GM23338 (cell line): ENCODE data around the gene KRTAP1-3. TPM values are rescaled to one million over a fixed set of nuclear protein-coding genes. Genes with fewer than 3 reads are reported as not detected.

Experiments
- ATAC-seq: fragments of 200-7000 bp; cut with Tn5 transposase; 3 replicates; pipeline ENCODE4 v1.9.1; 2020
- DNase-seq: peaks from one replicate; pipeline ENCODE4 v3.0.0-alpha.2; 2015; ENCODE audit warnings: low spot score
- H2AFZ ChIP-seq: fragments of 200-600 bp; sonication (generic); 2 replicates; pipeline ENCODE4 v1.8.0; 2016; ENCODE audit warnings: antibody characterized with exemption, mild to moderate bottlenecking, moderate library complexity
- H3F3A ChIP-seq: fragments of 200-600 bp; sonication (generic); replicated peaks from 2 replicates; pipeline ENCODE4 v1.8.0; 2017; ENCODE audit warnings: antibody characterized with exemption, mixed run types, low read depth
- H3K27ac ChIP-seq: fragments of 200-600 bp; sonication (generic); 2 replicates; pipeline ENCODE4 v1.6.1; 2016; ENCODE audit warnings: low read depth
- H3K27me3 ChIP-seq: fragments of 200-600 bp; sonication (generic); 2 replicates; pipeline ENCODE4 v1.8.0; 2016; ENCODE audit warnings: mild to moderate bottlenecking, mixed run types, moderate library complexity; ENCODE audit not compliant: insufficient read depth
- H3K36me3 ChIP-seq: fragments of 200-600 bp; sonication (generic); 2 replicates; pipeline ENCODE4 v1.8.0; 2016; ENCODE audit warnings: mild to moderate bottlenecking; ENCODE audit not compliant: insufficient read depth
- H3K4me1 ChIP-seq: fragments of 200-600 bp; sonication (generic); 2 replicates; pipeline ENCODE4 v1.8.0; 2016; ENCODE audit warnings: mild to moderate bottlenecking, moderate library complexity; ENCODE audit not compliant: insufficient read depth
- H3K4me2 ChIP-seq: fragments of 200-600 bp; sonication (generic); 2 replicates; pipeline ENCODE4 v1.7.1; 2017; ENCODE audit warnings: mixed run types
- H3K4me3 ChIP-seq: fragments of 200-600 bp; sonication (generic); 2 replicates; pipeline ENCODE4 v1.6.1; 2016; ENCODE audit warnings: mixed run types
- H3K79me2 ChIP-seq: fragments of 200-600 bp; sonication (generic); replicated peaks from 2 replicates; pipeline ENCODE4 v1.8.0; 2017; ENCODE audit warnings: mild to moderate bottlenecking; ENCODE audit not compliant: insufficient read depth
- H3K9me2 ChIP-seq: fragments of 200-600 bp; sonication (generic); 2 replicates; pipeline ENCODE4 v1.8.0; 2017; ENCODE audit not compliant: insufficient read depth
- H4K20me1 ChIP-seq: fragments of 200-600 bp; sonication (generic); replicated peaks from 2 replicates; pipeline ENCODE4 v1.8.0; 2017; ENCODE audit warnings: mild to moderate bottlenecking; ENCODE audit not compliant: insufficient read depth
- H3K27ac Mint-ChIP-seq: 2 replicates; pipeline ENCODE4 v1.8.0; 2020; ENCODE audit warnings: inconsistent platforms, mild to moderate bottlenecking, moderate library complexity, mixed read lengths
- H3K27me3 Mint-ChIP-seq: 3 replicates; pipeline ENCODE4 v1.8.0; 2022; ENCODE audit warnings: low read depth, mild to moderate bottlenecking, moderate library complexity, mixed read lengths, inconsistent platforms; ENCODE audit not compliant: insufficient read depth, poor library complexity
- H3K36me3 Mint-ChIP-seq: 3 replicates; pipeline ENCODE4 v1.8.0; 2021; ENCODE audit warnings: low read depth, mild to moderate bottlenecking, inconsistent platforms, moderate library complexity, mixed read lengths
- H3K4me1 Mint-ChIP-seq: 3 replicates; pipeline ENCODE4 v1.8.0; 2020; ENCODE audit warnings: mild to moderate bottlenecking, inconsistent platforms, mixed read lengths
- H3K4me3 Mint-ChIP-seq: 3 replicates; pipeline ENCODE4 v1.8.0; 2021; ENCODE audit warnings: moderate library complexity, mild to moderate bottlenecking, inconsistent platforms, mixed read lengths
- H3K9me3 Mint-ChIP-seq: 3 replicates; pipeline ENCODE4 v1.8.0; 2020; ENCODE audit warnings: moderate library complexity, mild to moderate bottlenecking, inconsistent platforms, mixed read lengths
- CTCF ChIP-seq, 2 experiments: fragments of 200-600 bp in 1 of 2; sonication (generic) in 1 of 2; conservative IDR thresholded peaks; 2 replicates each; pipeline versions ENCODE4 v1.5.1 to v1.6.1; 2016 to 2017; ENCODE audit warnings: antibody characterized with exemption in 2 of 2, low read depth in 2 of 2, mild to moderate bottlenecking in 2 of 2, moderate library complexity in 1 of 2
- EZH2phosphoT487 ChIP-seq: fragments of 200-600 bp; sonication (generic); IDR thresholded peaks from one replicate; pipeline ENCODE4 v1.8.1; 2018; ENCODE audit warnings: antibody characterized with exemption; ENCODE audit not compliant: unreplicated experiment
- NANOG ChIP-seq: IDR thresholded peaks from 2 replicates; pipeline ENCODE4 v1.6.1; 2016; ENCODE audit warnings: antibody characterized with exemption, borderline replicate concordance
- STAT1 ChIP-seq: IDR thresholded peaks from one replicate; pipeline ENCODE4 v1.6.1; 2016; ENCODE audit warnings: antibody characterized with exemption; ENCODE audit not compliant: unreplicated experiment
- ZNF331 ChIP-seq: fragments of 250-450 bp; sonication (Bioruptor Pico); IDR thresholded peaks from 2 replicates; pipeline ENCODE4 v1.5.0; 2020; ENCODE audit warnings: low read depth, mild to moderate bottlenecking, moderate library complexity
- ZNF462 ChIP-seq: fragments of 250-450 bp; sonication (Bioruptor Pico); IDR thresholded peaks from 2 replicates; pipeline ENCODE4 v1.5.0; 2020; ENCODE audit warnings: mild to moderate bottlenecking, moderate library complexity
- polyA plus RNA-seq: library from polyadenylated mRNA; unstranded; fragments of >200 nt; fragmentation: Nextera tagmentation; extraction: Ambion mirVana; gene quantifications from 2 replicates; pipeline ENCODE4 v1.2.1, GENCODE V29; 2016
- total RNA-seq: library from RNA; depleted of rRNA; stranded (reverse); fragments of >200 nt; shearing (Covaris generic); gene quantifications from 2 replicates; pipeline ENCODE4 v1.2.3, GENCODE V29; 2014
- TF ChIP-seq, protein P1 (sequence below): IDR thresholded peaks from 2 replicates; pipeline ENCODE4 v1.6.1; 2016; ENCODE audit warnings: antibody characterized with exemption

Gene KRTAP1-3
- total and polyA plus RNA-seq, 2 experiments from 2014 or later: not detected

DNA sequence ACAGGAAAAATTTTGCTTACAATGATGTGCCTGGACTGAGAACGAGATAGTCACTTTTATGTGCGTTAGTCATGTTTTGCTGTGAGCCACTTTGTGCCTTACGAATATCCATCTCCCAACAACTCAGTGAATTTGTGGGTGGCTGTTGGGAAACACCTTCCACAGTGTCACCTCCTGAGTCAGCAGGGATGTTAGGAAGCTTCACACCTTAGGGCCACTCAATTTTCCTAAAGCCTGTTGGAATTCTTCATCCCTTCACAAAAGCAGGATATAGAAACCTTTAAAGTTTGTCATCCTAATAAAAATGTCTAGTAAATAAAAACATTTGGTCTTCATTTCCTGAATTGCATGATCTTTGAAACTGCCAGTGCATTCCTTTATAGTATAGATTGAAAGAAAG is 21.5 kb downstream of the KRTAP1-3 start (continued):
- TF ChIP-seq ZNF462 (CRISPR knock-in tag): no peak
- TF ChIP-seq NANOG: no peak
- TF ChIP-seq, protein P1, sequence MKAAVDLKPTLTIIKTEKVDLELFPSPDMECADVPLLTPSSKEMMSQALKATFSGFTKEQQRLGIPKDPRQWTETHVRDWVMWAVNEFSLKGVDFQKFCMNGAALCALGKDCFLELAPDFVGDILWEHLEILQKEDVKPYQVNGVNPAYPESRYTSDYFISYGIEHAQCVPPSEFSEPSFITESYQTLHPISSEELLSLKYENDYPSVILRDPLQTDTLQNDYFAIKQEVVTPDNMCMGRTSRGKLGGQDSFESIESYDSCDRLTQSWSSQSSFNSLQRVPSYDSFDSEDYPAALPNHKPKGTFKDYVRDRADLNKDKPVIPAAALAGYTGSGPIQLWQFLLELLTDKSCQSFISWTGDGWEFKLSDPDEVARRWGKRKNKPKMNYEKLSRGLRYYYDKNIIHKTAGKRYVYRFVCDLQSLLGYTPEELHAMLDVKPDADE: no peak
- TF ChIP-seq EZH2phosphoT487: no peak
- TF ChIP-seq STAT1: no peak

GRCh38 chr17:41012326-41013120 is 22.2 kb downstream of the KRTAP1-3 start:
- no peak for ATAC-seq
- TF ChIP-seq CTCF (conservative IDR thresholded peaks at IDR 0.05; ENCODE audit: low read depth in 2 of 2) (no peak), ZNF331 (CRISPR knock-in tag) (no peak)

More at GRCh38 chr17:41012326-41013120, 22.2 kb downstream of the KRTAP1-3 start:
- Mint-ChIP-seq H3K36me3 (no peaks in the 10 kb centered on the region), H3K4me3 (no peak overlapping the region), H3K27me3 (peaks cover 1% of the 10 kb centered on the region), H3K27ac (no peak overlapping the region), H3K9me3 (no peaks in the 10 kb centered on the region), H3K4me1 (peaks cover 10% of the 10 kb centered on the region; the same call in 2 of the 3 replicates)
- Histone ChIP-seq H3K36me3 (no peaks in the 10 kb centered on the region), H3K27me3 (no peaks in the 10 kb centered on the region), H3K4me1 (peaks cover 14% of the 10 kb centered on the region), H3K79me2 (no peaks in the 10 kb centered on the region), H4K20me1 (no peaks in the 10 kb centered on the region), H2AFZ (peak overlapping the region; percentile 44; the same call in 1 of the 2 replicates), H3K4me2 (no peak overlapping the region), H3F3A (no peaks in the 10 kb centered on the region), H3K4me3 (no peak overlapping the region), H3K27ac (no peak overlapping the region), H3K9me2 (no peaks in the 10 kb centered on the region; the same call in 1 of the 2 replicates)
- DNase-seq: no peak
